Parathyroid adenoma (tissue), 2 donors: ENCODE results near the gene CYYR1.

Source experiments
- H2AFZ ChIP-seq: fragments of 300-600 bp; sonication (generic); one replicate; pipeline ENCODE4 v1.7.0; 2017; ENCODE audit warnings: antibody characterized with exemption, mild to moderate bottlenecking
- H3K27ac ChIP-seq: fragments of 300-600 bp; sonication (generic); one replicate; pipeline ENCODE4 v1.7.0; 2017
- H3K27me3 ChIP-seq: fragments of 300-600 bp; sonication (generic); one replicate; pipeline ENCODE4 v1.7.0; 2017; ENCODE audit warnings: low read length; ENCODE audit not compliant: control insufficient read depth, insufficient read depth
- H3K36me3 ChIP-seq: fragments of 300-600 bp; sonication (generic); one replicate; pipeline ENCODE4 v1.7.0; 2017; ENCODE audit warnings: low read length; ENCODE audit not compliant: control insufficient read depth, insufficient read depth
- H3K4me1 ChIP-seq: fragments of 300-600 bp; sonication (generic); one replicate; pipeline ENCODE4 v1.7.0; 2017; ENCODE audit warnings: control low read depth
- H3K4me2 ChIP-seq: fragments of 300-600 bp; sonication (generic); one replicate; pipeline ENCODE4 v1.7.0; 2017; ENCODE audit warnings: low read length
- H3K4me3 ChIP-seq: fragments of 300-600 bp; sonication (generic); one replicate; pipeline ENCODE4 v1.7.0; 2017; ENCODE audit warnings: low read depth, low read length
- H3K79me2 ChIP-seq: fragments of 300-600 bp; sonication (generic); one replicate; pipeline ENCODE4 v1.7.0; 2017; ENCODE audit warnings: control low read depth
- H3K9ac ChIP-seq: fragments of 300-600 bp; sonication (generic); one replicate; pipeline ENCODE4 v1.7.0; 2017; ENCODE audit warnings: mild to moderate bottlenecking
- H3K9me3 ChIP-seq: fragments of 300-600 bp; sonication (generic); one replicate; pipeline ENCODE4 v1.7.0; 2017; ENCODE audit warnings: low read length; ENCODE audit not compliant: control insufficient read depth
- CTCF ChIP-seq: fragments of 300-600 bp; sonication (generic); IDR thresholded peaks from one replicate; pipeline ENCODE4 v1.7.0; 2017; ENCODE audit warnings: antibody characterized with exemption, mild to moderate bottlenecking
- donor health status: primary hyperparathyroidism.

The CYYR1 gene

GRCh38 chr21:26499495-26499894 is 73.6 kb downstream of the CYYR1 start:
- Histone ChIP-seq H3K4me1 (no peaks in the 10 kb centered on the region), H3K27ac (no peak overlapping the region), H3K36me3 (no peaks in the 10 kb centered on the region), H3K27me3 (no peaks in the 10 kb centered on the region), H3K4me2 (no peak overlapping the region), H2AFZ (no peak overlapping the region), H3K9ac (no peak overlapping the region), H3K4me3 (no peak overlapping the region), H3K9me3 (no peaks in the 10 kb centered on the region), H3K79me2 (no peaks in the 10 kb centered on the region)
- TF ChIP-seq CTCF: no peak

- Histone ChIP-seq H3K9me3 (no peaks in the 10 kb centered on the region), H2AFZ (no peak overlapping the region), H3K4me2 (no peak overlapping the region), H3K27me3 (no peaks in the 10 kb centered on the region), H3K9ac (no peak overlapping the region), H3K79me2 (no peaks in the 10 kb centered on the region), H3K4me1 (no peaks in the 10 kb centered on the region), H3K4me3 (no peak overlapping the region), H3K36me3 (no peaks in the 10 kb centered on the region), H3K27ac (no peak overlapping the region)
- no peak for TF ChIP-seq CTCF
Measured at GRCh38 chr21:26495283-26495849, 77.7 kb downstream of the CYYR1 start.

- H3K27ac ChIP-seq: no peak overlapping the region
- no peaks in the 10 kb centered on the region for H3K27me3 ChIP-seq
- H3K4me3 ChIP-seq: no peak overlapping the region
- no peaks in the 10 kb centered on the region for H3K9me3 ChIP-seq
- no peak overlapping the region for H2AFZ ChIP-seq
- no peaks in the 10 kb centered on the region for H3K36me3 ChIP-seq
- no peak for TF ChIP-seq CTCF
- no peak overlapping the region for H3K9ac ChIP-seq
- H3K4me2 ChIP-seq: no peak overlapping the region
- H3K4me1 ChIP-seq: no peaks in the 10 kb centered on the region
- H3K79me2 ChIP-seq: no peaks in the 10 kb centered on the region
Measured at GRCh38 chr21:26491663-26492062, 81.4 kb downstream of the CYYR1 start.

- Histone ChIP-seq H3K4me1 (no peaks in the 10 kb centered on the region), H3K36me3 (no peaks in the 10 kb centered on the region), H3K9me3 (no peaks in the 10 kb centered on the region), H3K4me2 (no peak overlapping the region), H3K4me3 (no peak overlapping the region), H2AFZ (no peak overlapping the region), H3K27me3 (no peaks in the 10 kb centered on the region), H3K9ac (no peak overlapping the region), H3K27ac (no peak overlapping the region), H3K79me2 (no peaks in the 10 kb centered on the region)
- no peak for TF ChIP-seq CTCF
Measured at GRCh38 chr21:26490771-26491170, 82.3 kb downstream of the CYYR1 start.

- Histone ChIP-seq H3K4me2 (no peak overlapping the region), H3K9me3 (no peaks in the 10 kb centered on the region), H3K9ac (no peak overlapping the region), H3K27ac (no peak overlapping the region), H3K4me1 (no peaks in the 10 kb centered on the region), H3K27me3 (no peaks in the 10 kb centered on the region), H3K79me2 (no peaks in the 10 kb centered on the region), H2AFZ (no peak overlapping the region), H3K4me3 (no peak overlapping the region), H3K36me3 (no peaks in the 10 kb centered on the region)
- no peak for TF ChIP-seq CTCF
Measured at GRCh38 chr21:26489781-26490180, 83.3 kb downstream of the CYYR1 start.
